ENCODE results near the gene MYL6B. TPM values are rescaled to one million over a fixed set of nuclear protein-coding genes. Genes with fewer than 3 reads are reported as not detected.
"Not testable (repeated sequence)": the region's sequence is repeated elsewhere in the genome, so short reads cannot be mapped to it uniquely, and the experiment has no call there.

MYL6B gene
- total and polyA plus RNA-seq, 8 donors, result 4.9 to 98.1 (median 24.3) TPM; not detected in 1

- peaks cover 30 to 45% (median 40%) of the 10 kb centered on the region in 4 donors for H3K36me3 ChIP-seq
- peak within 1 kb of the TSS; percentile 69 to 79 (median 74) for H3K4me3 ChIP-seq
- peak; percentile 97 to 98 for DNase-seq
- H3K4me1 ChIP-seq, result peaks cover 18 to 38% (median 29%) of the 10 kb centered on the region in 4 donors
- peak in 2 of 4 donors; percentile 74 to 81 for TF ChIP-seq POLR2A (IDR thresholded peaks at IDR 0.05)
- peak; percentile 98 to 99 (median 99) for TF ChIP-seq POLR2AphosphoS5 (IDR thresholded peaks at IDR 0.05)
- TF ChIP-seq CTCF (IDR thresholded peaks at IDR 0.05), result no peak
- no peak for TF ChIP-seq EP300 (IDR thresholded peaks at IDR 0.05)
- H3K27me3 ChIP-seq, result no peaks in the 10 kb centered on the region
- intact Hi-C loops (cut with DNase I; ENCODE audit: low total_unique reads), result no loop called here
- peak within 1 kb of the TSS; percentile 95 to 97 (median 96) for H3K27ac ChIP-seq
- 0 to 1% (median 1%) methylated on average over 34 of the region's 34 CpGs for WGBS, 5 donors
- no peaks in the 10 kb centered on the region for H3K9me3 ChIP-seq
Observed at GRCh38 chr12:56116267-56117081, 35.9 kb upstream of the MYL6B start, which contains the start of gene RPL41. Gene RPL41 (plus strand): TSS chr12:56116633.

GRCh38 chr12:56117082-56117706, 35.2 kb upstream of the MYL6B start:
- intact Hi-C loops (cut with DNase I; ENCODE audit: low total_unique reads), result not testable (repeated sequence)
- WGBS, 5 donors, result 1 to 2% (median 2%) methylated on average over 12 to 16 of the region's 16 CpGs

DNA sequence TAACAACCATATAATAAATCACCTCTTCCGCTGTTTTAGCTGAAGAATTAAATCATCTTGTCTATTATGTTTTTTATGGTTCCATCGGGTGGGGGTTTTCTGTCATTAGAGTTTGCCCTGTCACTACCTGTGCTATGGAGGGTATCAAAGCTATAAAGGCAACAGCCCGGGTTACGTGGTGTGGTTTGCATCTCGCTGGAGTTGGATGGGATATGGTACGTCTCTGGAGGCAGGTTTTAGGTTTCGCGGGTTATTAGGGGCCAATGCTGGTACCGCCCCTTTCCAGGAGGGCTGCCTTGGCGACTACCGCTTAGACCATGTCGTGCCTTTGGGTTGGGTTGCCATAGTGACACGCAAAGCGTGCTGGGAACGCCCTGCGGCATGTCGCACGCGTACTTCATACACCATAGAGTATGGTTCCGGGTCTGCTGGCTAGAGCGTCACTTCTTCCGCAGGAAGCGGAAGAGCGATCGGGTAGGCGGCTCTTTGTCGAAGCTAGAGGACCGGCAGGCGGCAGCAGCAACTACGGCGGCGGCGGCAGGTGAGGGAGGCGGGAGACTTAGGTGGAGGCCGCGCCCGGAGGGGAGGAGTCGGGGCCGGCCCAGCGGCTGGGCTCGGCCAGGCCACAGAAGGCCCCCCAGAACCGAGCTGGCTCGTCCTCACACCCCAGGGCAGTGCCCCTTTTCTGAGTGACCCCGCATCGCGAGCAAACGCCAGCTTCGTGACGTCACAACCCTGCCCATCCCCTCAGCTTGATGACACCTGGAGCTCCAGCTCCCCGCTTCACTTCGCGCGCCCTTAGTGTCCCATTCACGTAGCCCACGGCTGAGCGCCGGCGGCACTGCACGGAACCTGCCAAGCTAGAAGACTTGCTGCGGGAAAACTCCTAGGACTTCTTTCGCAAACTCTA, 34.4 kb upstream of the MYL6B start, which contains the start of gene ZC3H10:
Gene ZC3H10, plus strand, starts transcription at position 489 of the 910 bp plus-strand sequence. CDS start 2,297 bp downstream, outside the sequence.
- peaks cover 18 to 48% (median 33%) of the 10 kb centered on the region in 4 donors for H3K4me1 ChIP-seq
- H3K36me3 ChIP-seq, result peaks cover 15 to 44% (median 32%) of the 10 kb centered on the region in 4 donors
- WGBS, 5 donors, result 0 to 1% (median 1%) methylated on average over 43 to 61 of the region's 61 CpGs
- H3K27me3 ChIP-seq, result no peaks in the 10 kb centered on the region
- H3K9me3 ChIP-seq, result no peaks in the 10 kb centered on the region
- intact Hi-C loops (cut with DNase I; ENCODE audit: low total_unique reads), result no loop called here
- TF ChIP-seq EP300 (IDR thresholded peaks at IDR 0.05), result no peak
- peak in 2 of 4 donors; percentile 43 to 73 for TF ChIP-seq POLR2A (IDR thresholded peaks at IDR 0.05)
- TF ChIP-seq POLR2AphosphoS5 (IDR thresholded peaks at IDR 0.05), result peak; percentile 95 to 99 (median 99)
- TF ChIP-seq CTCF (IDR thresholded peaks at IDR 0.05), result peak in 5 of 7 experiments; percentile 21 to 70 (median 49)
- peak; percentile 98 to 100 for DNase-seq
- H3K4me3 ChIP-seq, result peak within 1 kb of the TSS; percentile 69 to 79 (median 74)
- peak within 1 kb of the TSS; percentile 95 to 97 (median 96) for H3K27ac ChIP-seq

More at GRCh38 chr12:56117082-56117706, 35.2 kb upstream of the MYL6B start:
- Histone ChIP-seq H3K4me1 (peaks cover 18 to 43% (median 29%) of the 10 kb centered on the region in 4 donors), H3K36me3 (peaks cover 23 to 45% (median 39%) of the 10 kb centered on the region in 4 donors), H3K4me3 (peak overlapping the region; percentile 69 to 79 (median 74)), H3K27ac (peak overlapping the region; percentile 95 to 97 (median 96))
- H3K9me3 ChIP-seq, H3K27me3 ChIP-seq: not testable (repeated sequence)
- DNase-seq, result peak in 1 of 2 donors; percentile 48

DNA sequence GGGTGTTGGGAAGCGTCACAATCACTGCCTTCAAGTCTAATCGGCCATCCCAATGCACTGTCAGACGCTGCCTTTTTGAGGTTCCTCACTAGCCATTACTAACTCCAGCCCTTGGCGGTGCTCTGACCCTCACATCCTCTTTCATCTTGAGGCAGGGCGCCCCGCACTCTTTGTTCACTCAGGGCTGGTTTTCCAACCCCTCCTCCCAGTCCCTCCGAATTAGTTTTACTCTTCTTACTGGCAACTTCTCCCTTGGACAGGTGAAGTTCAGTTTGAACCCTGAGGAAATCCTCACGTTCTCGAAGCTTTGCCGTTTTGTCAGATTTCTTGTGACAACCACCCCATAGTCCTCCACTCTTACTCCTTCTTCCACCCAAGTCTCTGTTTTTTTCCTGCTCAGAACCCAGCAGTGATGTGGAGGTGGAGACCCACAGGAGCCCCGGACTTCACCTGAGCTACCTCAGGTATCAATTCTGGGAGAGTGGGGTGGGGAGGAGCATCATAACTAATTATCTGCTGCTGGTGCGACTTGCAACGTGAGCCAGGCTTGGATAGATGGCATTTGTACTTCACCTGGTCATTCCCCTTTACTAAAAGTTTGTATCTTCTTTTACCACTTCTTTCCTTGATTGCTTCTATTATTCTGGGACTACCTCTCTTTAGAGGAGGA, 33.6 kb upstream of the MYL6B start:
- no peak for DNase-seq
- no peak for TF ChIP-seq CTCF (IDR thresholded peaks at IDR 0.05)
- no peak for TF ChIP-seq POLR2AphosphoS5 (IDR thresholded peaks at IDR 0.05)
- TF ChIP-seq EP300 (IDR thresholded peaks at IDR 0.05), result no peak
- no peak for TF ChIP-seq POLR2A (IDR thresholded peaks at IDR 0.05)
- WGBS, 5 donors, result 3 to 8% (median 6%) methylated on average over 13 of the region's 13 CpGs
- Histone ChIP-seq H3K4me1 (peaks cover 18 to 54% (median 36%) of the 10 kb centered on the region in 4 donors), H3K27ac (peak overlapping the region; percentile 95 to 97 (median 96)), H3K9me3 (no peaks in the 10 kb centered on the region), H3K4me3 (peak overlapping the region; percentile 69 to 79 (median 74)), H3K36me3 (peaks cover 11 to 41% (median 25%) of the 10 kb centered on the region in 4 donors), H3K27me3 (no peaks in the 10 kb centered on the region)
- intact Hi-C loops (cut with DNase I; ENCODE audit: low total_unique reads), result no loop called here
